SK-N-SH (cell line): Measurements from ENCODE around the gene RAX. TPM values are rescaled to one million over a fixed set of nuclear protein-coding genes. Genes with fewer than 3 reads are reported as not detected.

ENCODE experiments used
- CTCF ChIA-PET: fragments of 300-600, 350-600 bp; formaldehyde crosslinking; extraction: SDS; loops from one replicate; lab custom pipeline; 2021; lab: Yijun Ruan, JAX
- POLR2A ChIA-PET: fragments of 350-600 bp; sonication (Branson Sonifier 250); formaldehyde crosslinking; extraction: SDS; loops from one replicate; lab custom pipeline; 2020; ENCODE audit warnings: antibody characterized with exemption, inconsistent platforms; lab: Yijun Ruan, JAX
- DNase-seq: peaks from one replicate; pipeline ENCODE4 v3.0.0; 2012
- H2AFZ ChIP-seq: fragments of 200-600 bp; sonication (generic); 2 replicates; pipeline ENCODE4 v1.8.1; 2016; ENCODE audit warnings: antibody characterized with exemption, mild to moderate bottlenecking, low read depth
- H3F3A ChIP-seq: fragments of 200-600 bp; sonication (generic); replicated peaks from 2 replicates; pipeline ENCODE3; 2016; ENCODE audit warnings: antibody characterized with exemption, mild to moderate bottlenecking; ENCODE audit not compliant: insufficient read depth
- H3K27ac ChIP-seq, 2 experiments: fragments of 200-500 bp in 1 of 2; fragments of 200-600 bp in 1 of 2; sonication (Bioruptor generic) in 1 of 2; sonication (generic), shearing (Covaris generic) in 1 of 2; 2 replicates each; pipeline versions ENCODE4 v1.5.1 to v1.6.1; 2014 to 2016; ENCODE audit warnings: low read depth in 2 of 2, inconsistent platforms in 1 of 2, low read length in 1 of 2, mild to moderate bottlenecking in 1 of 2, mixed read lengths in 1 of 2
- H3K27me3 ChIP-seq: fragments of 200-600 bp; sonication (generic), shearing (Covaris generic); 2 replicates; pipeline ENCODE4 v1.6.1; 2016; ENCODE audit warnings: mixed run types; ENCODE audit not compliant: insufficient read depth
- H3K36me3 ChIP-seq, 2 experiments: fragments of 200-500 bp in 1 of 2; fragments of 200-600 bp in 1 of 2; sonication (Bioruptor generic) in 1 of 2; sonication (generic) in 1 of 2; replicated peaks in 1 of 2; 2 replicates each; pipeline versions ENCODE3 to v1.5.1; 2014 to 2016; ENCODE audit warnings: low read length in 1 of 2, mild to moderate bottlenecking in 1 of 2; ENCODE audit not compliant: insufficient read depth in 2 of 2, control insufficient read depth in 1 of 2
- H3K4me1 ChIP-seq, 2 experiments: fragments of 200-500 bp in 1 of 2; fragments of 200-600 bp in 1 of 2; sonication (Bioruptor generic) in 1 of 2; sonication (generic), shearing (Covaris generic) in 1 of 2; 2 replicates each; pipeline versions ENCODE4 v1.5.1 to v1.6.1; 2014 to 2016; ENCODE audit warnings: low read depth in 1 of 2, low read length in 1 of 2, mixed run types in 1 of 2; ENCODE audit not compliant: insufficient read depth in 2 of 2, control insufficient read depth in 1 of 2
- H3K4me2 ChIP-seq: fragments of 200-600 bp; sonication (generic), shearing (Covaris generic); 2 replicates; pipeline ENCODE4 v1.6.1; 2017; ENCODE audit warnings: mixed run types
- H3K4me3 ChIP-seq, 2 experiments: fragments of 200-500 bp in 1 of 2; fragments of 200-600 bp in 1 of 2; sonication (Bioruptor generic) in 1 of 2; sonication (generic), shearing (Covaris generic) in 1 of 2; 2 replicates each; pipeline versions ENCODE4 v1.5.1 to v1.8.1; 2014 to 2016; ENCODE audit warnings: low read depth in 2 of 2, inconsistent platforms in 1 of 2, low read length in 1 of 2, mild to moderate bottlenecking in 1 of 2, mixed read lengths in 1 of 2, moderate library complexity in 1 of 2
- H3K79me2 ChIP-seq: fragments of 200-600 bp; sonication (generic); 2 replicates; pipeline ENCODE4 v1.8.1; 2017; ENCODE audit warnings: mild to moderate bottlenecking; ENCODE audit not compliant: insufficient read depth
- H3K9ac ChIP-seq: fragments of 200-600 bp; sonication (generic); 2 replicates; pipeline ENCODE4 v1.6.1; 2017; ENCODE audit warnings: mixed run types
- H3K9me2 ChIP-seq: fragments of 200-600 bp; sonication (generic); 2 replicates; pipeline ENCODE4 v1.6.1; 2017; ENCODE audit warnings: mixed run types
- H3K9me3 ChIP-seq: fragments of 200-600 bp; sonication (generic); 2 replicates; pipeline ENCODE4 v1.6.1; 2017; ENCODE audit warnings: mixed run types, mild to moderate bottlenecking, moderate library complexity
- H4K20me1 ChIP-seq: fragments of 200-600 bp; sonication (generic); 2 replicates; pipeline ENCODE4 v1.6.1; 2017; ENCODE audit warnings: mild to moderate bottlenecking, mixed run types; ENCODE audit not compliant: insufficient read depth
- CHD2 ChIP-seq: fragments of 150-350 bp; IDR thresholded peaks from 2 replicates; pipeline ENCODE4 v1.6.1; 2018; ENCODE audit warnings: low read length; ENCODE audit not compliant: partially characterized antibody
- CTCF ChIP-seq: fragments of 200-600 bp; sonication (generic); IDR thresholded peaks from 2 replicates; pipeline ENCODE4 v1.6.1; 2017; ENCODE audit warnings: antibody characterized with exemption, mild to moderate bottlenecking, moderate library complexity
- EP300 ChIP-seq, 2 experiments: IDR thresholded peaks; 2 replicates each; pipeline versions ENCODE4 v1.4.0 to v1.6.1; 2012; ENCODE audit warnings: borderline replicate concordance in 1 of 2, low read depth in 1 of 2, low read length in 1 of 2
- EZH2phosphoT487 ChIP-seq: fragments of 200-600 bp; sonication (generic); IDR thresholded peaks from 2 replicates; pipeline ENCODE4 v1.6.1; 2017; ENCODE audit warnings: low read depth, mixed run types, mild to moderate bottlenecking, antibody characterized with exemption, moderate library complexity, borderline replicate concordance
- JUND ChIP-seq: IDR thresholded peaks from 2 replicates; pipeline ENCODE4 v1.4.0; 2012
- PBX3 ChIP-seq: IDR thresholded peaks from 2 replicates; pipeline ENCODE4; 2012
- RCOR1 ChIP-seq: fragments of 150-350 bp; IDR thresholded peaks from 2 replicates; pipeline ENCODE4 v1.6.1; 2017; ENCODE audit warnings: antibody characterized with exemption, low read length
- SIN3A ChIP-seq: IDR thresholded peaks from 2 replicates; pipeline ENCODE4 v1.6.1; 2012; ENCODE audit warnings: low read depth, mild to moderate bottlenecking, low read length, moderate library complexity, borderline replicate concordance
- WGBS: methylation state at CpG from one replicate; pipeline ENCODE4 v1.1.6; 2017; ENCODE audit warnings: low lambda C conversion rate; 5-methylcytosine and 5-hydroxymethylcytosine counted together
- polyA plus RNA-seq, 3 experiments: library from polyadenylated mRNA; depleted of rRNA; stranded (reverse); fragments of >200 nt; gene quantifications; 2 replicates each; pipeline ENCODE4 v1.2.3, GENCODE V29; 2012
- TF ChIP-seq, protein P1 (sequence below): fragments of 150-350 bp; IDR thresholded peaks from 2 replicates; pipeline ENCODE4 v1.6.1; 2016; ENCODE audit warnings: mild to moderate bottlenecking, low read depth, low read length

RAX gene
- not detected in 2 replicates for polyA plus RNA-seq (2012; rRNA removed)
- polyA plus RNA-seq (2012; cell fraction: cytosol; rRNA removed) = not detected in 2 replicates
- polyA plus RNA-seq (2012; cell fraction: nucleus; rRNA removed) = not detected in 2 replicates

- Histone ChIP-seq H3K36me3 (no peaks in the 10 kb centered on the region), H4K20me1 (no peaks in the 10 kb centered on the region), H3K4me3 (peak within 1 kb of the TSS; percentile 9 to 29; a peak in 1 of 4 replicates), H3K79me2 (no peaks in the 10 kb centered on the region), H3K27me3 (peaks cover 83% of the 10 kb centered on the region), H3K9ac (no peak within 1 kb of the TSS), H3K27ac (no peak within 1 kb of the TSS), H2AFZ (no peak within 1 kb of the TSS), H3K9me2 (no peaks in the 10 kb centered on the region), H3K9me3 (no peaks in the 10 kb centered on the region), H3K4me1 (peaks cover 4 to 10% of the 10 kb centered on the region in 2 experiments; a peak in 2 of 4 replicates), H3F3A (no peaks in the 10 kb centered on the region), H3K4me2 (peak within 1 kb of the TSS; percentile 47; the same call in 1 of the 2 replicates)
- POLR2A ChIA-PET = no interaction called here
- peak; percentile 94 for DNase-seq
- TF ChIP-seq, protein P1, sequence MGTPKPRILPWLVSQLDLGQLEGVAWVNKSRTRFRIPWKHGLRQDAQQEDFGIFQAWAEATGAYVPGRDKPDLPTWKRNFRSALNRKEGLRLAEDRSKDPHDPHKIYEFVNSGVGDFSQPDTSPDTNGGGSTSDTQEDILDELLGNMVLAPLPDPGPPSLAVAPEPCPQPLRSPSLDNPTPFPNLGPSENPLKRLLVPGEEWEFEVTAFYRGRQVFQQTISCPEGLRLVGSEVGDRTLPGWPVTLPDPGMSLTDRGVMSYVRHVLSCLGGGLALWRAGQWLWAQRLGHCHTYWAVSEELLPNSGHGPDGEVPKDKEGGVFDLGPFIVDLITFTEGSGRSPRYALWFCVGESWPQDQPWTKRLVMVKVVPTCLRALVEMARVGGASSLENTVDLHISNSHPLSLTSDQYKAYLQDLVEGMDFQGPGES = no peak
- TF ChIP-seq CTCF = peak; percentile 42; the same call in 1 of the 2 replicates
- TF ChIP-seq RCOR1 = no peak
- peak; percentile 71; the same call in 1 of the 2 replicates for TF ChIP-seq EZH2phosphoT487
- no peak for TF ChIP-seq PBX3
- CTCF ChIA-PET = interaction anchor here (0.6 to 2.4 kb wide), 13 partner anchors 9 to 1890 kb away, joined by 3 to 18 read pairs (median 4); partner anchors contain the start of gene LMAN1
- WGBS = 28% methylated on average over 34 of the region's 88 CpGs
Measured at GRCh38 chr18:59272891-59273758, at the start of gene RAX. Gene RAX, minus strand, starts transcription at chr18:59273454. Its CDS starts 248 bp downstream, at chr18:59273206.

DNA sequence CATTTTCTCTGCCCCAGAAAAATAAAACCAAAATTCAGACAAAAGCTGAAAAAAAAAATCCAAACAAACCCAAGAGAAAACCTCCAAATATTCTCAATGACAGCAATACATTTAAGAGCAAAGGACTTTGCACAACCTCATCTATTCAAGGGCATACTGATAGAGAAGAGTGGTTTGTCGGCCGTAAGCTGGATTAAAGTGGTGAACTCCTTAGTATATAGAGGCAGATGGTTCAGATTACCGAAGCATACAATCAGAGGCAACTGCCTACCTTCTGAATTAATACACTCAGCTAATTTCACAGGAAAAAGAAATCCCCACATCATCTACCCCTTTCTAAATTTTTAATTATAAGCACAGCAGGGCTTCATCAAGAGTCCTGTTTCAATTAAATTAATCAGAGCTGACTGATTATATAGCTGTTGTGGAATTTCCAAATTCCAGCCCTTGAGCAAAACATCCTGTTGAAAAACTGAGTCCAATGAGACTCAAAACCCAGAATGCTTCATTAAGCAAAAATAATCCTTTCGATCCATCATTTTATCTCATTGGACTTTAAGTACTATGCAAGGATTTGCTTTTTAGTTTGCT is 45.3 kb upstream of the RAX start, which contains the start of gene CPLX4:
CPLX4 (minus strand) TSS at position 190 of the 591 bp plus-strand sequence; CDS start at position 3, 187 bp downstream.
- H2AFZ ChIP-seq = no peak within 1 kb of the TSS
- DNase-seq = no peak
- H3F3A ChIP-seq = no peaks in the 10 kb centered on the region
- no peaks in the 10 kb centered on the region for H3K9me2 ChIP-seq
- no peak for TF ChIP-seq SIN3A
- no peak for TF ChIP-seq EZH2phosphoT487
- TF ChIP-seq JUND = no peak
- TF ChIP-seq EP300 (IDR thresholded peaks at IDR 0.05; ENCODE audit: borderline replicate concordance in 1 of 2, low read depth in 1 of 2, low read length in 1 of 2) = no peak
- no peak for TF ChIP-seq CHD2
- WGBS = 77% methylated on average over 4 of the region's 4 CpGs
- H3K27me3 ChIP-seq = no peaks in the 10 kb centered on the region
- ChIA-PET POLR2A (no interaction called here), CTCF (interaction anchor here (0.9 to 6.5 kb wide), 7 partner anchors 8 to 248 kb away, joined by 3 to 40 read pairs (median 3); no protein-coding TSS in a partner anchor)
- no peak within 1 kb of the TSS for H3K27ac ChIP-seq
- no peaks in the 10 kb centered on the region for H3K9me3 ChIP-seq
- H3K79me2 ChIP-seq = no peaks in the 10 kb centered on the region
- H3K4me2 ChIP-seq = no peak within 1 kb of the TSS
- no peak within 1 kb of the TSS for H3K9ac ChIP-seq
- no peak within 1 kb of the TSS for H3K4me3 ChIP-seq
- H4K20me1 ChIP-seq = no peaks in the 10 kb centered on the region
- no peaks in the 10 kb centered on the region for H3K36me3 ChIP-seq
- no peaks in the 10 kb centered on the region for H3K4me1 ChIP-seq
